ENCODE measurements around the gene RERGL.
"Not testable (repeated sequence)": the region's sequence is repeated elsewhere in the genome, so short reads cannot be mapped to it uniquely, and the experiment has no call there.

Gene RERGL, protein sequence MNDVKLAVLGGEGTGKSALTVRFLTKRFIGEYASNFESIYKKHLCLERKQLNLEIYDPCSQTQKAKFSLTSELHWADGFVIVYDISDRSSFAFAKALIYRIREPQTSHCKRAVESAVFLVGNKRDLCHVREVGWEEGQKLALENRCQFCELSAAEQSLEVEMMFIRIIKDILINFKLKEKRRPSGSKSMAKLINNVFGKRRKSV

DNA sequence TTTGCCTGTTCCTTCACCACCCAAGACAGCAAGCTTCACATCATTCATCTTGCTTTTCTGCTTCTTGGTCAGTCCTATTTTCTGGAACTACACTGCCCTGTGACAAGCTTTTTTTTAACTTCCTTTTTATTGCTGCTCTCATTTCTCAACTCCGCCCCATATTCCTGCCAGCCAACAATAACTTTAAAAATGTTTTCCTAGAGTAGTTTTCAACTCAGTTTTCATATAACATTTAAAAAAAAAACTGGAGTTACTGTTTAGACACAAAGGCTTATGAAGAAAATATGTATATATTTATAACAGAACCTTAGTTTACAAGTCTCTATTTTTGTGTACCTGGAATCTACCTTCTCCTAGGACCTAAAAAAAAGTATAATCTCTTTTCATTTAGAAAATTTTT is at the start of gene RERGL:
Gene RERGL (minus strand): TSS at position 101 of the 400 bp plus-strand sequence. CDS start 53 bp downstream, at position 48.
- DNase-seq, result no peak

GRCh38 chr12:18139254-18139653 is 49.3 kb upstream of the RERGL start:
- no peak for DNase-seq

- DNase-seq, result no peak
Observed at GRCh38 chr12:18135509-18135908, 45.5 kb upstream of the RERGL start.

GRCh38 chr12:18135086-18135485 is 45.1 kb upstream of the RERGL start:
- no peak for DNase-seq

- DNase-seq, result no peak
Observed at GRCh38 chr12:18130851-18131250, 40.9 kb upstream of the RERGL start.

- no peak for DNase-seq
Observed at GRCh38 chr12:18123707-18124106, 33.7 kb upstream of the RERGL start.

DNA sequence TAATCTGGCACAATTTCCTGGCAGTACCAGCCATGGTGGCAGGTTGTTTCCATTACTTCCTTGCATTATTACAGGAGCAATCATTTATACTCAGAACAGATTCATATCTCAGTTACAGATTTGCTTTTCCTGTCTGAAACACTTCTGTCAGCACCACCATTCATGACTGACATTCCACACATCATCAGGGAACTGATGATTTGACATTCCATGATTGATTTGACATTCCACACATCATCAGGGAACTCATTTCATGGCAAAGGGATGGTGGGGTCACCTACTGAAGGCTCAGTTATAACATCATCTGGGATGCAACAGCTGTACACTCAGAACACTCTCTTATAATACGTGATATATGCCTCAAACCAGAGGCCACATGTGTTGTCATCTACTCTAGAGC is 30.9 kb upstream of the RERGL start:
- no peak for DNase-seq

GRCh38 chr12:18108611-18109010 is 18.6 kb upstream of the RERGL start:
- DNase-seq, result no peak

DNA sequence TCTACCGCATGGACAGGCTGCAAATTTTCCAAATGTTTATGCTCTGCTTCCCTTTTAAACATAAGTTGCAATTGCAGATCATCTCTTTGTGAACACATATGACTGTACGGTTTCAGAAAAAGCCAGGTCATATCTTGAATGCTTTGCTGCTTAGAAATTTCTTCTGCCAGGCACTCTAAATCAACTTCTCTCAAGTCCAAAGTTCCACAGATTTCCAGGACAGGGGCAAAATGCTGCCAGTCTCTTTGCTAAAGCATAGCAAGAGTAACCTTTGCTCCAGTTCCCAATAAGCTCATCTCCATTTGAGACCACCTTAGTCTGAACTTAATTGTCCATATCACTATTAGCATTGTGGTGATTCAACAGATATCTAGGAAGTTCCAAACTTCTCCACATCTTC is 13.6 kb upstream of the RERGL start:
- DNase-seq, result no peak

- no peak for DNase-seq
Observed at GRCh38 chr12:18101043-18101442, 11.1 kb upstream of the RERGL start.

DNA sequence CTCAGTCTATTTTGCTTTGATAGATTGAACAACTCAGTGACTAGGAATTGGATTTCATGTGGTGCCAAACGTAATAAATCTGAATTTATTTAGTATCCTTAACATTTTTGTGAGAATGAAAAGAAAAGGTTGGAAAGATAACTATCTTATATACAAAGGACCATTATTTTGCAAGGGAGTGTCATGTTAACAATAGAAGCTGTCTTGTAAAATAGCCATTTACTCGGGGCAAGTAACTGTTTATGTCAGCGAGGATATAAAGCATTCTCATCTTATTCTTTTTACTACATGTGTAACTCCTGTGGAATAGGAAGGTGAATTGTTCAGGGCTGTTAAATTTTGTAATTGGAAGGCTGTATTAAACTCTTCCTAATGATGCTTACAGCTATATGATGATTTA is 5.9 kb downstream of the RERGL start:
- no peak for DNase-seq

- DNase-seq, result no peak
Observed at GRCh38 chr12:18079541-18080246, 10.3 kb downstream of the RERGL start.

DNA sequence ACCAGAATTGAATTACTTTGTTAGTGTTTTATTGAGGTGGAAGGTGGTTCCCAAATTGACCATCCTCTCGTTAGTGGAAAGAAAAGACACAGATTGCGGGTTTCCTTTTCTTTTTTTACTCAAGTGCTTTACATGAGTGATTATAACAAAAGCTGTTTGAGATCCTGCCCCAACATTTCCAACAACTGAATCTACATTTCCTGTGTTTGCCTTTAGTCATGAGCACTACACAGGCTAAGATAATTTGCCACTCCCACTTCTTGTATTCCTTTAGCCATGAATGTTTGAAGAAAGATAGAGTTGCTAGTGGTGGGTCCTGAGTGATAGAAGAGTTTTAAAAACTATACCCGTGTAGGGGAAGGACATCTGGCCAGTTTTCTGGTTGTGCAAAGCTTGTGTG is 16.0 kb downstream of the RERGL start:
- no peak for DNase-seq

DNA sequence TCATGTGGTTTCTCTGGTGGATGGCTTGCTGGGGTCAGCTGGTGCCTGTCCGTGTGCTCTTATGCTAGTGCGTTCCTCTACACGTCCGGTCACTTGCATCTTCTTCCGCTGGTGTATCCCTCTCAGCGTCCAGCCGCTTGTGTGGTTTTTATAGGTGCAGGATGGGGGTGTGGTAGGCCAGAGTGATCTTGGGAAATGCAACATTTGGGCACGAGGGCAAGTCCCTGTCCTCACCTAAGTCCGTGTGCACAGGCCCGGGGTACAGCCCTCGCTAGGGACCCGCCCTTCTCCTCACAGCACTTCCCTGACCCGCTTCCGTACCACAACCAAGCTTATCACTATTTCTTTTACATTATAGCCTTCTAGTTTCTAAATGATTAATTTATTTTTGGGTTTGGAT is 17.3 kb downstream of the RERGL start:
- DNase-seq, result no peak

DNA sequence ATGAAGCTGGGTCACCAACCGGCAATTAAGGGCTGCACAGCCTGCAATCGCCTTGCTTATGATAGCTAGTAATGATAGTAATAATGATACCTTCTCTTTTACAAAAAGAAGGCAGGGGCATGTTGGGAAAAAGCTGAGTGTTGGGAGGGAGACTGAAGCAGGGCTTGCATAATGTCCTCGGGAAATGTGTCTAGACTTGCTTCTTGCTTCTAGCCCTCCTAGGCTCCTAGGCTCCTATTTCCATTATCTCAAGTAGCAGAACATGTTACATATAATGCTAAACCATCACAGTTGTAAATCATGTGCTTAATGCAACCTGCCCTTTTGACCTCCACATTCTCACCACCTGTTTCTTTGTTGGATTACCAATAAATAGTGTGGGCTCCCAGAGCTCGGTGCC is 18.7 kb downstream of the RERGL start:
- DNase-seq, result no peak

GRCh38 chr12:18068355-18068754 is 21.6 kb downstream of the RERGL start:
- no peak for DNase-seq

GRCh38 chr12:18066666-18067065 is 23.3 kb downstream of the RERGL start:
- no peak for DNase-seq

GRCh38 chr12:18062867-18063266 is 27.1 kb downstream of the RERGL start:
- DNase-seq, result not testable (repeated sequence)

GRCh38 chr12:18057051-18057450 is 32.9 kb downstream of the RERGL start:
- no peak for DNase-seq

- no peak for DNase-seq
Observed at GRCh38 chr12:18054925-18055619, 34.9 kb downstream of the RERGL start.

GRCh38 chr12:18045446-18045992 is 44.5 kb downstream of the RERGL start:
- DNase-seq, result no peak

DNA sequence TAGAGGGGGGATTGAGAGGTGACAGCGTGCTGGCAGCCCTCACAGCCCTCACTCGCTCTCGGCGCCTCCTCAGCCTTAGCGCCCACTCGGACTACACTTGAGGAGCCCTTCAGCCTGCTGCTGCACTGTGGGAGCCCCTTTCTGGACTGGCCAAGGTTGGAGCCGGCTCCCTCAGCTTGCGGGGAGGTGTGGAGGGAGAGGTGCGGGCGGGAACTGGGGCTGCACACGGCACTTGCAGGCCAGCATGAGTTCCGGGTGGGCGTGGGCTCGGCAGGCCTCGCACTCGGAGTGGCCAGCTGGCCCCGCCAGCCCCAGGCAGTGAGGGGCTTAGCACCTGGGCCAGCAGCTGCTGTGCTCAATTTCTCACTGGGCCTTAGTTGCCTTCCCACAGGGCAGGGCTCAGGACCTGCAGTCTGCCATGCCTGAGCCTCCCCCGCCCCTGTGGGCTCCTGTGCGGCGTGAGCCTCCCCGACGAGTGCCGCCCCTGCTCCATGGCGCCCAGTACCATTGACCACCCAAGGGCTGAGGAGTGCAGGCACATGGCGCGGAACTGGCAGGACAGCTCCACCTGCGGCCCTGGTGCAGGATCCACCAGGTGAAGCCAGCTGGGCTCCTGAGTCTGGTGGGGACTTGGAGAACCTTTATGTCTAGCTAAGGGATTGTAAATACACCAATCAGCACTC is 49.8 kb downstream of the RERGL start:
- not testable (repeated sequence) for DNase-seq
